HG02943 (cell line): ENCODE measurements around the gene LYL1.

Experiments
- ATAC-seq: cut with Tn5 transposase; IDR thresholded peaks from one replicate; pipeline ENCODE4 v1.9.1; 2021; ENCODE audit warnings: mild to moderate bottlenecking, low read depth, moderate library complexity; ENCODE audit not compliant: unreplicated experiment

The LYL1 gene

DNA sequence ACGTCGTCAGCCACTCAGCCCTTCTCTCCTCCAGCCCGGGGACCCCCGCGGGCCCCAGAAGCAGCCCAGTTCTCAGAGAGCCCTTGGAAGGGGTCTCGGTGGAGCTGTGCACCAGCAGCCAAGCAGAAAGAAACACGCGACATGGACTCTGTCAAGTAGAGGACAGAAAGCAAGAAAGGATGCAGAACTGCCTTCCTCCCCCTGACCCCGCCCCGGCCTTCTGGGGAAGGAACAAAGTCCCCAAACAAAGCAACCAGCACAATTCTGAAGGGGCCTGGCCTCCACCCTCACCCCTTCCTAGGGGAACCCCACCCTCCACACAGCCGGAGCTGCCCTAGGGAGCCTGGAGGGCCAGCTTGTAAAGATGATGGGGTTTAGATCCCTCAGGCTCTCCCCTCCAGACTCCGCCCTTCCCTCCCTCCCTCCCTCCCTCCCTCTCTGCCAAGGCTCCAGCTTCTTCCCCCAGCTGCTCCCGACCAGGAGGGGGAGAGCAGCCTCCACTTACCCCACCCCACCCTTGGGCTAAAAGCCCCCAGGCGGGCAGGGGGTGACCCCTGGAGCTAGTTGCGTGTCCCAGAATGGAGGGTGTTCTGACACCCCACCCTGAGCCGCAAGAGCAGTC, 7.8 kb downstream of the LYL1 start:
- no peak for ATAC-seq

DNA sequence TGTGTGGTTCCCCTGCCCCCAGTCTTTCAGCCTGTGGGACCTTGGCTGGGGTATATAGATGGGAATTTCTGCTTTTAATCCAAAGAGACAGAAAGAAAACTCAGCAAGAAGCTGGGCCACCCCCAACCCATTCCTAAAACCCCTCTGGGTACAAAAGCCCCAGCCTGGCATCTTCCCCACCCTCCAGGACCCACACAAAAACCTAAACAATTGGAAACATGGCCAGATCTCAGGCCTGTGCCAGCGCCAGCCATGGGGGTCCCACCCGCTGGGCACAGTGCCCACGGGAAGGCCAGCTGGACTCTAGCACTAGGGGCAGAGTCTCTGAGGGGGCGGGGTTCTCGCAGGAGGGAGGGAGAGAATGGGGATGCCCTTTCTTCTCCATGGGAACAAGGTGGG, 8.6 kb downstream of the LYL1 start:
- ATAC-seq: no peak

DNA sequence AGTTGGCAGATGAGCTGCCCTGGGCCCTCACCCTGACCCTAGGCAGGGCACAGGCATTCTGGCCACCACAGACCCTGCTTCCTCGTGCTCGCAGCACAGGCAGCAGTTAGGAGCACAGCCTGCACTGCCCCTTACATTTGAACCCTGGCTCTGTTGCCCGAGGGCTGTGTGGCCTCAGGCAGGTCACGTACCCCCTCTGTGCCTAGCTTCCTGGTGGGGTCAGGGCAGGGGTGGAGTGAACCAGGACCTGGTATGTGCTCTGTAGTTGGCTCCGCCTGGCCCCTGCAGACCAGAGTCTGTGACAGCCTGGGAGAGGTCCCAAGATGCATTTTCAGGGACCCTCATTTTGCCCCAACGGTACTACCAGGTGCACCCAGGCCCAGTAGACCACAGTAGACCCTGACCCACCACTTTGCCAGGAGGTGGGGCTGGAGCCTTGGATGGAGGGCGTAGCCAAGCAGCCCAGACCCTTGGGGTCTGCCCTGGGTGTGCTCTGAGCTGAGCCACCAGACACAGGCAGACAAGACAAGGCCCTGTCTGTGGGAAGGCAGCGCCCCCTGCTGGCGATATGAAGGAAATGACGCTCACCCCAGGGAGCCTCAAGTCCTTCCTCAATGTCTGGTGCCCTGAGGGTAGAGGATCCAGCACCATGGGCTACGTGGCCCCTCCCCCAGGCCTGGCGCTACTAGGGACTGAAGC, 9.1 kb downstream of the LYL1 start:
- ATAC-seq: no peak

DNA sequence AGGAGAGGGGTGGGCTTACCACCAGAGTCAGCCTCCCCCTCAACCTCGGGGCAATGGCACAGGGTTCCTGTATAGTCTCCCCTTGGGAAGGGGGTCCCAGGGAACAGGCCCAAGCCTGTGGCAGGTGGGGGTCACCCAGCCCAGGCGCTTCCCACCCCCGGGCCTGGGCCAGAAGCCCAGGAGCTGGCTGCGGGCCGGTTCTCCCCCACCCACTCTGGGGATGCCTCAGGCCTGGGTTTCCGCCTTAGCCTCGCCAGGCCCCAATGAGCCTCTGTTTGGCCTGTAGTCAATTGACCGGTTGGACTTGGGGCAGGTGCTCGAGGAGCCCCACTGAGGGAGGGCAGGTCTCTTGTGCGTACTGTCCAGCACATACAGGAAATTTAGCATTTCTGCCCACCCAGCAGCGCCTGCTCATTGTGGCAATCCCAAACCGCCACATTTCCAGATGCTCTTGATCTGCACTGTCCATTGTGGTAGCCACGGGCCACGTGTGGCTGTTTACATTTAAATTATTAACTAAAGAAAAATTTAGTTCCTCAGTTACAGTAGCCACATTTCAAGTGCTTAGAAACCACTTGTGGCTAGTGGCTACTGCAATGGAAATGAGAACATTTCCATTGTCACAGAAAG, 9.9 kb downstream of the LYL1 start:
- ATAC-seq: no peak

DNA sequence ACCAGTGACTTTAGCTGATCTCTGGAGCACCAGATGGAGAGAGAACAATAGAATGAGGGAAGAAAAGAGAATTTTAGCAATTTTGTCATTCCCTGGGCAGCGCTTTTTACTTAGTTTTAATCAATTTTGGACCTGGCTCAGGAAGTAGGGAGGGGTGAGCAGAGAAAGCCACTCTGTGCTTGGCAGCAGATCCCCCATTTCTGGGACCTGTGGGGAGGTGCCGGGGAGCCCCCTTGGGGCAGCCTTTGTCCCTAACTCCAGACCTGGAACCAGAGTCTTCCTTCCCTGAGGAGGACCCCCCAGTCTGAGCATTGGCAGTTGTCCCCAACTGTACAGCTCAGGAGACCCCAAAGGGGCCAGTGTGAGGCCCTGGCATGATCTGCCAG, 10.5 kb downstream of the LYL1 start:
- ATAC-seq: no peak

DNA sequence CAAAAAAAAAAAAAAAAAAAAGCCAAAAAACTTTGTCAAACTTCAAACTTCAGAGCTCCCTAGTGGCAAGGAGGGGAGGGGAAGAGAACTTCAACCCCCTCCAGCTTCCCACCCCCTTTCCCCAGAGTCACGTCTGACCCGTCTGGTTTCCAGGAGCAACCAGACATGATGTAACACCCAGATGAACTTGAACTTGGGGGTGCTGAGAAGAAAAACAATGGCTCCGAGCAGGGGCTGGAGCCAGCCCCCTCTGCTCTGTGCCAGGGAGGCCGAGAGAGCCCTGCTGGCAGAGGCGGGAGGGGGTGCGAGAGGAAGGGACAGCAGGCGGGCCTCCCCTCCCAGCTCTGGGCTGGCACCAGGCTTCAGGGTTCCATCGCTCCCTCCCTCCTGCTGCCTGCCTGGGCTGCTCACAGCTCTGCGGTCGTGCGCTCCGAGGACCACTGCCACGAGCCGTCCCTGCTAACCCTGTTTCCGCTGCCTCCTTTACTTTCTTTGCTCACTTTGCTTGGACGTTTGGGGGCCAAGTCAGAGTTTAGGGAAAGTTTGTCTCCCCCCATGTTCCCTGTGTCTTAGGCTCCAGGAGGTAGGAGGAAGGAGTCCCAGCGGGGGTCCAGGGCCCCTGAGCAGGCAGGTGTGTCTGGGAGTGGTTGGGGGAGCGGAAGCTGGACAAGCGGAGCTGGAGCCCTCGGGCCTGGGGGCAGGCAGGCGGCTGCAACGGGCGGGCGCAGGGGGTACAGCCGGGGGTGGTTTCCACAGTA, 11.1 kb downstream of the LYL1 start:
- ATAC-seq: no peak

DNA sequence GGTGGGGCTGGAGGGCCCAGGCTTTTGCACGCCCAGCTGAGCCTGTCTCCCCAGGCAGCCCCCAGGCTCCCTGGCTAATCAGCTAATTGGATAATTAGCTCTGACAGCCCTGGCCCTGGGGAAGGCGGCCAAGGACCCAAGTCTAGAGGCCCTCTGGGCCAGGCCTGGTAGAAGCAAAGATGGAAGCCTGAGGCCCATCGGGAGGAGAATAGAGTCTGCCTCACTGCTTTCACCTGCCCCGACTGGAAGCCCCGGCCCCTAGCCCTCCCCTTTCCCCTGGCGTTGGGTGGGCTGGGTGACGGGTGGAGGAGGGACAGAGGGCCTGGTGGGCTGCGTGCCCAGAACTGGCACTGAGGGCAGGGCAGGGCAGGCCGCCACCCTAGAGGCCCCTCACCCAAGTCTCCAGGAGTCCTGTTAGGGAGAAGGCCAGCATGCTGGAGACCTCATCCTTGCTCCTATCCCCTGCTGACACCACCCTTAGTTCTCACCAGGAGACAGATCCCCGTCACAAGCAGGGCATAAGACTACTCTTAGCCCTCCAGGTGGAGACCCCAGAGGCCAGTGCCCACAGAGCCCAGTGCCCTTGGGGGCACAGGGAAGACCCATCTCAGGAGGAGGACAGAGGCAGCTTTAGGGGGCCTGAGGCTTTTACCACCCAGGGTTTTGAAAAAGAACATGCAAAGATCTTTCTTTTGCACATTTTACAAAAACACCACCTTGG, 12.0 kb downstream of the LYL1 start:
- no peak for ATAC-seq

DNA sequence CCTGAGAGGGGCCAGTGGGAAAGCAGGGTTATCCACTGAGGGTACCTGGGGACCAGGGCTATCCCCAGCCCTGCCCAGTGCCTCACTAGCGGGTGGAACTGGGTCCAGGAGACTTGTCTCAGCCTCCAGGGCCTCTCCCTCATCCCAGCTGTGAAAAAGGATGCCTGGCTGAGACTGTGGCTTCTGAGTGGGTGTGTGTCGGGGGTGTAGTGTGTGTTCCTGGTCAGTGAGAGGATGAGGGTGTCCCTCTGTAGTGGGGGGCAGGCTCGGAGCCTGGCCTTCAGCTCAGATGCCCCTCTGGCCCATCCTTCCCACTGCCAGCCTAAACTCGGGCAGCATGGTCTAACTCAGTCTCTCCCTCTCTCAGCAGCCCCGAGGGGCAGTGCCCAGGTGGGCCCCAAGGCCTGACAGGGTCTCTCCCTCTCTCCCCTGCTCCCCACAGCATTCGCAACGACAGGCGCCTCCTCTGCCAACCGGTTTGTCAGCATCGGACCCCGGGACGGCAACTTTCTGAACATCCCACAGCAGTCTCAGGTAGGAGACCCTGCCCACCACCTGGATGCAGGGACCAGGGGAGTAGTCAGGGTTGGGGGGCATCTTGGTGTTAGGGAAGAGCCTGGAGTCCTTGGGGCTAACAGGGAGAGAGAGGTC, 12.7 kb downstream of the LYL1 start:
- ATAC-seq: no peak

DNA sequence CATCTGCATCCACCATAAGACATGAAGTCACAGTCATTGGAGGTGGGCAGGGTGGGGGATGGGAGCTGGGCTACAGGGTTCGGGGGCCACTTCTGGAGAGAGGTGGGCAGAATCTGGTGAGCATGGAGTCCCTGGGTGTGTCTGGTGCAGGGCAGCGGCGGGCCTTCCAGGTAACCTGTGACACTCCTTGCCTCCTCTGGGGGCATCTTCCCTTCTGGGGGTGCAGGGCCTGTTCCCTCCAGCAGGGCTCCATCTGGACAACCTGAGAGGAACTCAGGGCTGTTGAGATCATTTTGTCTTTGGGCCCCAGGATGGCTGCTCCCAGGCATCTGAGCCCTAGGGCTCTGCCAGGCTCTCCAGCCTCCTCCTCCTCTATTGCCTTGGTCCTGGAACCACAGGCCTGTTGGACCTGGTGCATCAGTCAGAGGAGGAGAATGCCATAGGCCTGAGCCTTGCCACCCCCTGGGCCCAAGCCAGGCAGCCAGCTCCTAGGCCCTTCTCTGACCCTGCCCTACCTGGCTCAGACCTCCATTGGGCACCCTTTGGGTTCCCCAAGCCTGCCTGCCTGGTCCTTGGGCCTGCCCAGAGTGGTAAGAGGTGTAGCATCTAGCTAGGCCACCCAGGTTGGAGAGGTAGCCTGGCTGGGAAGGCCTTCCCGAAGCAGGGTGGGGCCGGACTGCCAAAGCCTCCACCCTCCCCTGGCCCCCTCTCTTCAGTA, 13.4 kb downstream of the LYL1 start:
- ATAC-seq: no peak

DNA sequence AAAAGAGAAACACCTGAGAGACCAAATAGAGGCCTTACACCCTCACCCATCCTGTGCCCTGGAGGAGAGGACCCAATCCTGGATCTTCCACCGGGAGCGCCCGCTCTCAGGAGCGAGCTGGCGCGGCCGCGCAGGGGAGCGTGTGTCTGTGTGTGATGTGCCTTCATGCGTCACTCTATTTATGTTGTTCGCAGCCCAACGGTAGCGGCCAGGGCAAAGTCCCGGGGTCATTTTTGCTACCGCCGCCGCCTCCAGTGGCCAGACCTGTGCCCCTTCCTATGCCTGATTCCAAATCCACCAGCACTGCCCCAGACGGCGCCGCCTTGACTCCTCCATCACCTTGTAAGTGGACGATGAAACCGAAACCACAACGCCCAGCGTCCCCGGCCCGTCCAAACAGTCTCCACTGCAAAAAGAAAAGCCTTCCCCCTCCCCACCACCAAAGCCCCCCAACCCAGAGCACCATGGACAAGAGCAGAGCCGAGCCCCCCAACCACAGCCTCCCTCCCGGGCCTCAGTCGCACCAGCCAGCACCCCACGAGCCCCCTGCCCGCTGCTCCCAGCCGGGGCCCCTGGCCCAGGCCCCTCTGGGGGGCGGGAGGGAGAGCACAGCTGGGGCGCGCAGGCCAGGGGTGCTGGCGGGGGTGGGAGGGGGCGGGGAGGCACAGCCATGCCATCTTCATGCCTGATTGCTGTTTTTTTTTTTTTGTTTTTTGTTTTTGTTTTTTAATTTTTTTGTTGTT, 14.7 kb downstream of the LYL1 start:
- ATAC-seq: no peak

DNA sequence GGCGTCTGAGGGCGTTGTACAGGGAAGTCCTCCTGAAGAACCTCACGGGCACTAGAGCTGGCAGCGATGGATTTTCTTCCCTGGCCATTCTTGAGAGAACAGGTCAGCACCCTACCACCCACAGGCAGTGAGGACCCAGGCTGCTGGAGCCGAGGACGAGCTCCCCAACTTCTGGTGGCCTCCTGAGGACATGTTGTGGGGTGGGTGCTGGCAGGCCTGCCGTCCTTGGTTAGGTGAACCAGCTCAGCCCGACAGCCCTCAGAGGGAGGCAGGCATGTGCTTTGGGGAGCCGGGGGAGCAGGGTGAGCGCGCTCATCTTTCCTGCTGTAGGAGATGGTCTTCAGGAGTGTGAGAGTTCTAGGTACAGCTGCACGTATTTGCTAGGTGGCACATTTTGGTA, 15.4 kb downstream of the LYL1 start:
- no peak for ATAC-seq

DNA sequence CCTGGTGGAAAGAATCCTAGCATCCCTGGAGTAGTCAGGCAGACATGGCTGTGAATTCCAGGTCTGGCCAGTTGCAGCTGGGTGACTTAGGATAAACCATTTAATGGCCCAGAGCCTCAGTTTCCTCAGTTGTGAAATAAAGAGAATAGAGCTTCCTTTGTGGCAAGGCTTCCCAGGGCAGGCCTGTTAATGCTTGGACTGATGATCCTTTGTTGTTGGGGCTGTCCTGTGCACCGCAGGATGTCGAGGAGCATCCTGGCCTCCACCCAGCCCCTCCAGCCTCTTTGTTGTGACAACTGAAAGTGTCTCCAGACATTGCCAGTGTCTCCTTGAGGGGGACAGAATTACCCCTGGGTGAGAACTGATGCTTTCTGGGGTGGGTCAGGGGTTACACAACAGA, 16.3 kb downstream of the LYL1 start:
- no peak for ATAC-seq

DNA sequence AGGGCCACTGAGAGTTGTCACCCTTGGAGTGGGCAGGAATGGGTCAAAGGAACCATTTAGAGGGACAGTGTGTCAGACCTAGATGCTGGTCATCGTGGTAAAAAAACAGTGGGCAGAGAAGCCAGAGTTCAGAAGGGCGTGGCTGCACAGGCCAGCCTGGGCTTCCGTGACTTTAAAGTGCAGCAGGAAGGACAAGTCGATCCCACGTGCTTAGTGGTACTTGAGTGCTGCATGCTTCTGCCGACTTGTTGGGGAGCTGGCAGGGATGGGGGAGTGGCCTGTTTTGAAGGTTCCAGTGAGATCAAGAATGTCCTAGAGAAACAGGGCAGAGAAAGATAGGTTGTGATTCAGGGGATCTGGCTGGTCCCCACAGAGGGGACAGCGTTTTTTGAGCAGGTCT, 17.0 kb downstream of the LYL1 start:
- no peak for ATAC-seq

DNA sequence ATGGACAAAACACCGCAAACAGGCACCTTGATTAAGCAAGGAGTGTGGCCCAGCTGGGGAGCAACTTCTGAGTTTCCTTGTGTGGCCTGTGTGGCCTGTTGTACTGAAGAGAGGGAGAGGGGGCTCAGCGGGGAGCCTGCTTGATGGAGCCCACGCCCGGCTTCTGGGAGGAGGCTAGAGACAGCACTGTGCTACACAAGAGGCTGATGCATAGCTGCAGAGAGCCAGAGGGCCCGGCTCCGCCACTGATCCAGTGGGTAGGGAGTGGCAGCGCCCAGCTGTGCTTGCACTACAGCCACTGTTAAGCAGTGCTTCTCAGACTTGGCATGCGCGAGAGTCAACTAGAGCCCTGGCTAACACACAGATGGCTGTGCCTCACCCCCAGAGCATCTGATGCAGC, 19.0 kb downstream of the LYL1 start:
- ATAC-seq: no peak

DNA sequence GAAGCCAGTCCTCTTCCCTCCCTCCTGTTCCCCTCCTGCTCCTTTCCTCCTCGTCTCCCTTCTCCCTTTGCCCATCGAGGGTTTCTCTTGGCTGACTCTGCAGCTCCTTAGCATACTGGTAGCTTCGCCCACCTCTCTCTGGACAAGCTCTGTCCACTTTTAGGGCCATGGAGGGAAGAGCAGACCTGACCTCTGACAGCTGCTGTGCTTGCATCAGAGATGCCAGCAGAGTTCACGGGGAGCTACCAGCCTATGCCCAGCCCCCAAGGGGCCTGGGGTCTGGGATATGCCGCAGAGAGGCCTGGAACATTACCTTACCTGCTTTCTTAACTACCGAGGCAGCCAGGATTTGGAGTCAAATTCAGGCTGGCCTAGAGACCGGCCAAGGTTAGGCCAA, 19.7 kb downstream of the LYL1 start:
- no peak for ATAC-seq

DNA sequence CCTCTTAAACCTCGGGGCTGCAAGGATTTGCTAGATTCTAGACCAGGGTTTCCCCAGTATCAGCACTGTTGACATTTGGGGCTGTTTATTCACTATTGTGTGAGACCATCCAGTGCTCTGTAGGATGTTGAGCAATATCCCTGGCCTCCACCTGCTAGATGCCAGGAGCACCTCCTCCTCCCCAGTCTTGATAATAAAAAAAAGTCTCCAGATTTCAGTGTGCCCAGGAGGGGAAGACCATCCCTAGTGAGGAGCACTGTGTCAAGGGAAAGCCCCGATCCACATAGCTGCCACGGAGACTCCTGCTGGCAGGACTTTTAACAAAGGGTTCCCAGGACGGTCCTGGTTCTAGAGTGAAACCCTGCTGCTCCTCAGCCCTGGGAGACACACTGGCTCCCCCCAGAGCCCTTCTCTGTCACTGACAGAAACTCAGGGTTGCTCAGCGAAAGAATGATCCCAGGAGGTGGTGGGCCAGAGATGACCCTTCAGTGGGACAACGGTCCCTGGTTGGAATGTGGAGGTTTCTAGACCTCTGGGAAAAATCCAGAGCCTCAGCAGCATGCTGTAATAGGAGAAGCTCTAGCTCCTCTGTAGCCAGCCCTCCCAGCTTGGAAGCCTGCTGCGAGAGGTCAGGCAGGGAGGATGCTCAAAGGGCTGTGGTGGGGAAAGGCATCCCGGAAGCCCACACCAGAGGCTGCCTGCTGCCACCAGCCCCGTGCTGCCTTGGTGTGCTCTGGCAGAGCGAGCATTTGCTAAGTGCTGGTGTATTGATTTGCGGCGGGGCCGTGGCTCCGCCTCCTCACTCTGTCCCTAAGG, 20.3 kb downstream of the LYL1 start:
- no peak for ATAC-seq

DNA sequence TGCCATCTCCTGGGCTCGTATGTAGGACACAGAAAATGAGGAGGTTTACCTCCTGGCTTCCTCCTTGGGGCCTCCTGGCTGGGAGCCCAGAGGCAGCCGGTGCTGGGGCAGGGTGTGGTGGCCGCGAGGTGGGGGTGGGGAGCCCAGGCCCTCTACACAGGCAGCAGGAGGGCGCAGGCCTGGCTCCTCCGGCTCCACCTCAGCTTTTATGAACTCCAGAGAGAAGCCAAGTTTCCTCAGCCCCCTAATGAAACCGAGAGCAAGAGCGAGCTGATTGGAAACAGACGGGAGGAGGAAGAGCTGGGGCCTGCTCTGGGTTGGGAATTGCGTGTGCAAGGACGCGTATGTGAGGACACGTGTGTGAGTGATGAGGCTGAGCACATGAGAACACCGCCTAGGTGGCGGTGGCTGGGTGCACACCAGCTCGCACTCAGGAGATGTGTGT, 23.1 kb downstream of the LYL1 start:
- ATAC-seq: no peak

DNA sequence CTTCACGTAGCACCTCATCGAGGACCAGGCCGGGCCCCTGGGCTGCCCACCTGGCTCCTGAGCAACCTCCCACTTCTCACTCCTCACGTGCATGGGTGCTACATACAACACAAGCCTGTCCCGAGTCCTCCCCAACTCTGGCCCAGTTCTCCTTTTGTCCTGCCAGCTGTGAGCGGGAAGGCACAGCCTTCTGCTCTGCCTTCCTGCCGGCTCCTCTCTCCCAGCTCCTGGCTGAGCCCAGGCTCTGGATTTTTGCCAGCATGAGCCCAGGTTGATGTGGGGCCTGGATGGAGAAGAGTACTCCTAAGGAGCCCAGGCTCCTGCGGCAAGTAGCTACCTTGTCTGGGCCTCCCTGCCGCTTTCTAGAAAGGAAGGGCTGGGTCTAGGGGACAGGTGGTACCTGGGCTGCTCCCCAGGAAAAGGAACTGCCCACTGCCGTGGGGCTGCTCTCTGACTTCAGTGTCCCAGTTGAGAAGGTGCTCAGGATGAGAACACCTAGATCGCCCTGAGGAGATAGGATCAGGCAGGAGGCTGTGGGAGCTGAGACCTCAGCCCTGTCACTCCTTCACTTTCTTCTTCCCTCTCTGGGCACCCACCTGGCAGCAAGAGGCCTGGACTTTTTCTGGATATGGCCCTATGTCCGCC, 23.6 kb downstream of the LYL1 start:
- ATAC-seq: no peak
